HT1080 (cell line): ENCODE results near the gene HRH2. TPM values are rescaled to one million over a fixed set of nuclear protein-coding genes. Genes with fewer than 3 reads are reported as not detected.
A peak's percentile ranks its signal among the peaks of the same experiment; 100 is the strongest.

ENCODE experiments used
- DNase-seq: peaks from one replicate; pipeline ENCODE4 v3.0.0-alpha.2; 2015; ENCODE audit warnings: low read depth
- total RNA-seq: library from RNA; depleted of rRNA; stranded (reverse); fragments of >200 nt; shearing (Covaris generic); gene quantifications from 2 replicates; pipeline ENCODE4 v1.2.3, GENCODE V29; 2014

The HRH2 gene
- total RNA-seq, 1 experiment from 2014 or later, result 4.1 TPM

GRCh38 chr5:175674731-175675346 is 17.0 kb downstream of the HRH2 start:
- DNase-seq, result no peak

GRCh38 chr5:175675873-175676272 is 18.0 kb downstream of the HRH2 start:
- no peak for DNase-seq

GRCh38 chr5:175677571-175677970 is 19.7 kb downstream of the HRH2 start:
- no peak for DNase-seq

GRCh38 chr5:175678074-175678473 is 20.2 kb downstream of the HRH2 start:
- no peak for DNase-seq

- DNase-seq, result no peak
These were observed 21.5 kb downstream of the HRH2 start for GRCh38 chr5:175679411-175679810.

- DNase-seq, result no peak
These were observed 22.1 kb downstream of the HRH2 start for GRCh38 chr5:175680020-175680419.

- DNase-seq, result no peak
These were observed 22.6 kb downstream of the HRH2 start for GRCh38 chr5:175680463-175680862.

- DNase-seq, result no peak
These were observed 23.4 kb downstream of the HRH2 start for GRCh38 chr5:175681045-175681967.

GRCh38 chr5:175681968-175682340 is 24.1 kb downstream of the HRH2 start:
- DNase-seq, result no peak

GRCh38 chr5:175682664-175683063 is 24.8 kb downstream of the HRH2 start:
- DNase-seq, result no peak

GRCh38 chr5:175683231-175683630 is 25.4 kb downstream of the HRH2 start:
- no peak for DNase-seq

- no peak for DNase-seq
These were observed 26.1 kb downstream of the HRH2 start for GRCh38 chr5:175683921-175684320.

- no peak for DNase-seq
These were observed 27.1 kb downstream of the HRH2 start for GRCh38 chr5:175684931-175685330.

GRCh38 chr5:175685701-175686350 is 28.0 kb downstream of the HRH2 start:
- no peak for DNase-seq

GRCh38 chr5:175686396-175686795 is 28.5 kb downstream of the HRH2 start:
- no peak for DNase-seq

GRCh38 chr5:175686826-175687225 is 29.0 kb downstream of the HRH2 start:
- DNase-seq, result no peak

- DNase-seq, result no peak
These were observed 29.4 kb downstream of the HRH2 start for GRCh38 chr5:175687231-175687701.

GRCh38 chr5:175688352-175689146 is 30.7 kb downstream of the HRH2 start:
- DNase-seq, result no peak

GRCh38 chr5:175689147-175689991 is 31.5 kb downstream of the HRH2 start:
- DNase-seq, result peak; percentile 76

GRCh38 chr5:175690025-175690424 is 32.2 kb downstream of the HRH2 start:
- no peak for DNase-seq
